ENCODE measurements around the gene AAK1. TPM values are rescaled to one million over a fixed set of nuclear protein-coding genes. Genes with fewer than 3 reads are reported as not detected.

AAK1 gene
- polyA plus RNA-seq, 1 donor (not counting 4 experiments of a cell fraction or from before 2014, with no cell fraction given): 12.3 TPM

DNA sequence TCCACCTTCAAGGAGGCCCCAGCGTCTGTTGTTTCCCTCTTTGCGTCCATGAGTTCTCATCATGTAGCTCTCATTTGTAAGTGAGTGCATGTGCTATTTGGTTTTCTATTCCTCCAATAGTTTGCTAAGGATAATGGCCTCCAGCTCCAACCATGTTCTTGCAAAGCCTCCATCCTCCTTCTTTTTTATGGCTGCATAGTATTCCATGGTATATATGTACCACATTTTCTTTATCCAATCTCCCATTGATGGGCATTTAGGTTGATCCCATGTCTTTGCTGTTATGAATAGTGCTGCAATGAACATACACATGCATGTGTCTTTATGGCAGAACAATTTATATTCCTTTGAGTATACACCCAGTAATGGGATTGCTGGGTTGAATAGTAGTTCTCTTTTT is 133.3 kb downstream of the AAK1 start:
- Histone ChIP-seq H3K9me3 (ENCODE audit: control insufficient read depth, low read depth, low read length) (no peaks in the 10 kb centered on the region), H3K4me1 (ENCODE audit: control insufficient read depth, extremely low read depth, insufficient read depth, low read length) (no peaks in the 10 kb centered on the region), H3K79me2 (ENCODE audit: control insufficient read depth, insufficient read depth, low read length) (no peaks in the 10 kb centered on the region), H4K20me1 (ENCODE audit: control insufficient read depth, extremely low read depth, insufficient read depth, low read length) (no peaks in the 10 kb centered on the region), H3K9ac (ENCODE audit: control insufficient read depth, extremely low read depth, insufficient read depth, low read length) (no peak overlapping the region), H3K27me3 (ENCODE audit: control insufficient read depth, extremely low read depth, insufficient read depth, low read length) (no peaks in the 10 kb centered on the region), H3K4me3 (ENCODE audit: control insufficient read depth in 2 of 3, extremely low read depth in 1 of 3, insufficient read depth in 2 of 3, low read depth in 1 of 3, low read length in 3 of 3) (no peak overlapping the region), H3K9me1 (ENCODE audit: control insufficient read depth, extremely low read depth, insufficient read depth, low read length) (no peaks in the 10 kb centered on the region), H3K36me3 (ENCODE audit: control insufficient read depth in 2 of 2, extremely low read depth in 1 of 2, insufficient read depth in 2 of 2, low read length in 2 of 2) (peaks cover 20 to 28% of the 10 kb centered on the region in 2 experiments), H2AFZ (ENCODE audit: control insufficient read depth, low read length) (no peak overlapping the region), H3K4me2 (ENCODE audit: control insufficient read depth, extremely low read depth, insufficient read depth, low read depth, low read length) (no peak overlapping the region), H3K27ac (ENCODE audit: control insufficient read depth, insufficient read depth, low read length) (no peak overlapping the region)
- DNase-seq (ENCODE audit: low read depth, low spot score): no peak
- dilution Hi-C loops (cut with MboI; ENCODE audit: extremely low pct_ligation_motif_present, low sequenced_read_pairs): no loop called here
- FAIRE-seq: no peak
- TF ChIP-seq EZH2 (IDR thresholded peaks at IDR 0.05; ENCODE audit: low read length) (no peak), CTCF (optimal IDR thresholded peaks at IDR 0.05 in 1 of 3, IDR thresholded peaks at IDR 0.05 in 1 of 3, conservative IDR thresholded peaks at IDR 0.05 in 1 of 3; ENCODE audit: extremely low read depth in 1 of 3, insufficient read depth in 2 of 3, low read length in 3 of 3) (no peak)

DNA sequence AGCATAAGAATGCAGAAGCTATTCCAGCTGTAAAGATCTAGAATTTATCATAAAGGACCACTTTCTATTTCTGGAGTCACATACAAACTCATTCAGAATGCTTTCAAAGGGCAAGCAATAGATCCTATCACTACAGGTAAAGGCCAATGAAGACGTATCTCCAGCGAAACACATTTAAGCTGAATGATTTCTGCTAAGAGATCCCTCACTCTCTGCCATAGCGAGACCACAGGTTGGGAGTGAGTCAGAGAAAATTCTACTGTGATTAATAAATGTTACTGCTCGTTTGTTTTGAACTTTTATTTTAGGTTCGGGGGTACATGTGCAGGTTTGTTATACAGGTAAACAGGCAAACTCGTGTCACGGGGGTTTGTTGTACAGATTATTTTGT is 133.8 kb downstream of the AAK1 start:
- TF ChIP-seq CTCF (optimal IDR thresholded peaks at IDR 0.05 in 1 of 3, IDR thresholded peaks at IDR 0.05 in 1 of 3, conservative IDR thresholded peaks at IDR 0.05 in 1 of 3; ENCODE audit: extremely low read depth in 1 of 3, insufficient read depth in 2 of 3, low read length in 3 of 3) (no peak), EZH2 (IDR thresholded peaks at IDR 0.05; ENCODE audit: low read length) (no peak)
- Histone ChIP-seq H3K36me3 (ENCODE audit: control insufficient read depth in 2 of 2, extremely low read depth in 1 of 2, insufficient read depth in 2 of 2, low read length in 2 of 2) (peaks cover 20 to 27% of the 10 kb centered on the region in 2 experiments), H3K9me3 (ENCODE audit: control insufficient read depth, low read depth, low read length) (no peaks in the 10 kb centered on the region), H3K27ac (ENCODE audit: control insufficient read depth, insufficient read depth, low read length) (no peak overlapping the region), H3K4me1 (ENCODE audit: control insufficient read depth, extremely low read depth, insufficient read depth, low read length) (no peaks in the 10 kb centered on the region), H3K9ac (ENCODE audit: control insufficient read depth, extremely low read depth, insufficient read depth, low read length) (no peak overlapping the region), H4K20me1 (ENCODE audit: control insufficient read depth, extremely low read depth, insufficient read depth, low read length) (no peaks in the 10 kb centered on the region), H3K27me3 (ENCODE audit: control insufficient read depth, extremely low read depth, insufficient read depth, low read length) (no peaks in the 10 kb centered on the region), H3K4me2 (ENCODE audit: control insufficient read depth, extremely low read depth, insufficient read depth, low read depth, low read length) (no peak overlapping the region), H3K4me3 (ENCODE audit: control insufficient read depth in 2 of 3, extremely low read depth in 1 of 3, insufficient read depth in 2 of 3, low read depth in 1 of 3, low read length in 3 of 3) (no peak overlapping the region), H2AFZ (ENCODE audit: control insufficient read depth, low read length) (no peak overlapping the region), H3K9me1 (ENCODE audit: control insufficient read depth, extremely low read depth, insufficient read depth, low read length) (no peaks in the 10 kb centered on the region), H3K79me2 (ENCODE audit: control insufficient read depth, insufficient read depth, low read length) (no peaks in the 10 kb centered on the region)
- DNase-seq (ENCODE audit: low read depth, low spot score) (no peak), FAIRE-seq (no peak)
- dilution Hi-C loops (cut with MboI; ENCODE audit: extremely low pct_ligation_motif_present, low sequenced_read_pairs): no loop called here

Measured in keratinocyte (primary cell).